Activated CD8-positive, alpha-beta memory T cell treated with anti-CD3 and anti-CD28 coated beads for 4 hours (primary cell): ENCODE results near the gene ETFA.

Experiments used
- DNase-seq, 2 donors: peaks; one replicate each; pipeline ENCODE4 v3.0.0-alpha.2; 2020; ENCODE audit warnings: low read depth in 2 of 2

Gene ETFA

DNA sequence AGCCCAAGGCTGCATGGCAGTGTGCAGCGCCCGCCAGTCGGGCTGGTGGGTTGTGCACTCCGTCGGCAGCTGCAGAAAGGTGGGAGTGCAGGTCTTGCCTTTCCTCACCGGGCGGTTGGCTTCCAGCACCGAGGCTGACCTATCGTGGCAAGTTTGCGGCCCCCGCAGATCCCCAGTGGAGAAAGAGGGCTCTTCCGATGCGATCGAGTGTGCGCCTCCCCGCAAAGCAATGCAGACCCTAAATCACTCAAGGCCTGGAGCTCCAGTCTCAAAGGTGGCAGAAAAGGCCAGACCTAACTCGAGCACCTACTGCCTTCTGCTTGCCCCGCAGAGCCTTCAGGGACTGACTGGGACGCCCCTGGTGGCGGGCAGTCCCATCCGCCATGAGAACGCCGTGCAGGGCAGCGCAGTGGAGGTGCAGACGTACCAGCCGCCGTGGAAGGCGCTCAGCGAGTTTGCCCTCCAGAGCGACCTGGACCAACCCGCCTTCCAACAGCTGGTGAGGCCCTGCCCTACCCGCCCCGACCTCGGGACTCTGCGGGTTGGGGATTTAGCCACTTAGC lies 29.6 kb upstream of the ETFA start:
- DNase-seq: no peak

- DNase-seq: no peak
Observed at GRCh38 chr15:76340198-76340802, 29.0 kb upstream of the ETFA start.

DNA sequence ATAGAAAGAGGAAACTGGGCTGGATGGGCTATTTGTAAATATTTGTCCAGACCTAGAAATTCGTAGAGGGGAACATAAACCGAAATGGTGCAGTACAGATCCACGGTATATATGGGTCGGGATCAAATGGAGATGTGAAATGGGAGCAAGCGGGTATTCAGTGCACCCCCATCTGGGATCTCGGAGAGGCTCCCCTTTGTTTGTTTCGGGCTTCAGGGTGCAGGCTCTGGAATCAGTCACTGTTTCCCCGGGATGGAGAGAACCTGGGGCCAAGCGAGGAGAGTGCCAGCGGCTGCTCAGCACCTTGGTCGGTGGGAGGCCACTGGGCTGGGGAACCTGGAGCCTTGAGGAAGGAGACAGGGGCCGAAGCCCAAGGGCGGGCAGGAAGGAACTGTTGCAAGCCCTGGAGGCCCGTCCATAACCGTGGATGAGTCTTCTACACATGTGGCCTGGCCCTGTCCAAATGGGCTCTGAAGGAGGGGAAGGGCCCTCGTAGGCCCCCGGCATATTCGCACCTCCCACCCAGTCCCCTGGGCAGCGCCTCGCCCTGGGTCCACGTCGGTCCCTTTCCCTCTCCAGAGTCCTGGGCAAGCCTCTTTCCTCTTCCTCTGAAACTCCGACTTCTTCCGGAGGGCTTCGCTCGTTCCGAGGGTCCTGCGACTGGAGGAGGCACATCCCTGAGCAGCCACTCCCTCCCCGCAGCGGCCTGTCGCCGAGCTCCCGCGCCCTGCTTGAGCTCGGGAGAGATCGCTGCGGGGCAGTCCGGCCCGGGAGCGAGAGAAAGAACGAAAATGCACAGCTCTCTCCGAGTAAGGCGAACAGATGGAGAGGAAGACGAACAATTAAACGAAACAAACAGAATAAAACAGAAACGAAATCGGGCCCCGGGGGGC lies 28.3 kb upstream of the ETFA start:
- no peak for DNase-seq

GRCh38 chr15:76338486-76339304 lies 27.4 kb upstream of the ETFA start:
- no peak for DNase-seq

- DNase-seq: no peak
Observed at GRCh38 chr15:76337696-76338485, 26.6 kb upstream of the ETFA start.

DNA sequence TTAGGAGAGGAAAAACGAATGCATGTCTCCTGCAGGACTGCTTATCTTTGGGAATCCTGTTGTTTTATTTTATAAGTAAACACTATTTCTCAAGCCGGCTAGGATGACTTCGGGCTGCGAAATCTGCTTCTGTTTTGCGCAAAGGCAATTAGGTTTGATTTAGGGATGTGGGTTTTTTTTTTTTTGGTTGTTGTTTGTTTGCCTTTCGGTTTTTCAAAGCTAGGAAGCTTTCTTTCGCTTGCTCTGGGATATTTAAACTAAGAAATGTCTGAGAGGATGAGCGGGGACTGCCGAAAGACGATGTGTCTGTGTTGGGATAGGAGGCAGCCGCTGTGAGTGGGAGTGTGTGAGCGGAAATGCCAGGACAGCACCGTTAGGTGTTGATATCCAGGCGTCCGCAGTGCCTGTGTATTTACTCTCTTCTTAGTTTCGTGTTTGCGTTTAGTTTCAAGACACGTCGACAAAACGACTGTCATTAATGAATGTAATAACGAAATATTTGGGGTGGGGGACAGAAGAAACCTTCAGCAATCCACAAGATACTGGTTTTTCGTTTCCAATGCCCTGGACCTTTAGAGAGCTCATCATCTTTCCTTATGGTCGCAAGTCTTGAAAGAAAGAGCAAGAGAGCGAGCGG lies 25.9 kb upstream of the ETFA start:
- DNase-seq: no peak

DNA sequence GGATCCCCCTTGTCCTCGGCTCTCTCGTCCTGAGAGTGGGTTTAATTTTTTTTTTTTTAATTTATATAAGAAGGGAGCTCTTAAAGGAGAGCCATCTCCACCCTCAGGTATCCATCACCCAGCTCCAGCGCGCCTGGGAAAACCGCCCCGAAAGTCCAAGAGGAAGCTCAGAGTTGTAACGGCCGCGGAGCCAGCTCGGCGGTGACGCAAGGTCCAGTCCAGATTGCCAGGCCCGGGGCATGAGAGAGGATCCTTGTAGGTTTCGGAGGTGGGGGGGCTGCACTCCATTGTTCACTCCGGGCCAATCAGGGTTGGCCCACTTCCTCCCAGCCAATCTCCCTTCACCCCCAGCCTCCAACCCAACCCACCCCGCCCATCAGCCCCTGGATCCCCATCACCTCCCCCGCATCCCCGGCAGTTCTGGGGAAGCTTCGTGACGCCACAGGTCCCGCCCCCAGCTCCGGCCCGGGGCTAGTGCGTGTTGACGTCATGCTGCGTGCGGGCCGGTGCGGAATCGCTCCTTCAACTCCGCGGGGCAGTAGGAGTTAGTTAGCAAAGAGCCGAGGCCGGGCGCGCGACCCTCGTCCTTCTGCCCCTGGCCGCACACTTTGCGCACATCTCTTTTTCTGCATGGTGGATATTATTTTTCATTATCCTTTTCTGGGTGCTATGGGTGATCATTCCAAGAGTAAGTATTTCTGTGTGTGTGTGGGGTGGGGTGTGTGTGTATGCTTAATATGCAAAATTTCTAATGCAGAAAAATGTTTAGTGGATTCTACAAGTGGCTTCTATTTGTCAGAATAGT lies 25.2 kb upstream of the ETFA start, which contains the start of gene ISL2:
Gene ISL2 (plus strand): TSS at position 520 of the 805 bp plus-strand sequence. CDS start 111 bp downstream, at position 631.
- DNase-seq: peak in 1 of 2 donors; percentile 47

DNA sequence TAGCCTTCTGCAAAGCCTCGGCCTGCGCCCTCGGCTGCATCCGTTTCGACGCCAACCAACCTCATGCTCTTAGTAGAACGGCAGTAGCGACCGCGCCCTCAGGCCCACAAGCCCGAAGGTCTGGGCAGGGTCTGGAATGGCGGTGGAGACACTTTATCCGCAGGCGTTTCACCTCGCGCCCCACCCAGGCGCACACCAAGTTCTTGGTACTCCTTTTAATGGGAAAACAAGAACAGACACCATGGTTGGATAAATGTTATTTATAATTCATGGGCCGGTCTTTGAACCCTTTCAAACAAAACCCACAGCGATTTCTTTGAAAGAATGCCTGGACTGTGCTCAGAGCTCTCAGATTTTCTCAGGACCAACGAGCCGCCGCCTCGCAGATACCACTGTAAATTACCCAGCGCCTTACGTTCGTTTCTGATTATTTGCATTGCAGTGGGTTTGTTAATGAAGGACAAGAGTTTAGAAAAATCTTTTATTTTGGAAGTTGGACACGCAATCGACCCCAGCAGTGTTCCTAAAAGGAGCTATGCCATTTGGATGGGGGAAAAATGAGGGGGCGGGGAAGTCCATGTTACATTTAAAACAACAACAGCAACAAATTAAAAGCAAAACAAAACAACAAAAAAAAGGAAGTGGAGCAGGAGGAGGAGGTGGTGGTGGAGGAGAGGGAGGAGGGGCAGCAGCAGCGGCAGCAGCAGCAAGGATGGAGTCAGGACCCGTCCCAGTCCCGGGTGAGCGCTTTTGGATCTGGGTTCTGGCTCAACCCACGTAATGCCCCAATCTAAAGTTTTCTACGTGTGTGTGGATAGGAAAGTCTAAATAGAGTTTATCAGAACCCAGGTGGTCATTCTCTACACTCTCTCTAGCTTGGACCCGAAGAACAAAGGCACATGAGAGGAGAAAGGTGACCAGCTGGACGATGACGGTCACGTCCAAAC lies 24.3 kb upstream of the ETFA start:
- no peak for DNase-seq

GRCh38 chr15:76334438-76335306 lies 23.4 kb upstream of the ETFA start:
- DNase-seq: no peak

DNA sequence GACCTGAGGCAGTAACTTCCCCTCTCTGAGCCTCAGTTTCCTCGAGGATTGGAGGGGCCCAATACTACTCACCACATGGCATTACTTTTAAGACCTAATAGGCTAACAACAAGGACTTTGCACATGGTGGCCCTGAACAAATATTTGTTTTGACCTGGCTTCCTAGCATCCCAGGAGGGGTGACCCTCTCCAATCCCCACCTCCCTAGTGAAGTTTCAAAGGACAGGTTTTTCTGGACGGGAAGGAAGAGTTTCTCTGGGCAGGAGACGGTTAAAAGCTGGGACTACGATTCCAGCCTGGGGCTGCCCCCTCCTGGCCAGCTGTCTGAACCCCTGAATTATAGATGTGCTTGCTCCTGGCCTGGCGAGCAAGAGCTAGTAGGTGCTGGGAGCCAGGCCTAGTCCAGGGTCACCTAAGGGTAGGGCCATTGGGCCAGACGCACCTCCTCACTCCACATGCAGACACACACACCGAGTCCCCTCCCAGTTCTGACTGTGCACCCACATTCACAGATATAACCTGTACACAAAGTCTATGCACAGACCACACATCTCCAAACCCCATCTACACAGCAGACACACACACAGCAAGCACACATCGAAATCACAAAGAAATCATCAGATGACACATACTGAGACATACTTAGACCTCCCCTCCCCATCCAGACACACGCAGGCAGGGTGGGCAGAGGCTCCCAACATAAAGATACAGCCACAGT lies 22.6 kb upstream of the ETFA start:
- DNase-seq: no peak

DNA sequence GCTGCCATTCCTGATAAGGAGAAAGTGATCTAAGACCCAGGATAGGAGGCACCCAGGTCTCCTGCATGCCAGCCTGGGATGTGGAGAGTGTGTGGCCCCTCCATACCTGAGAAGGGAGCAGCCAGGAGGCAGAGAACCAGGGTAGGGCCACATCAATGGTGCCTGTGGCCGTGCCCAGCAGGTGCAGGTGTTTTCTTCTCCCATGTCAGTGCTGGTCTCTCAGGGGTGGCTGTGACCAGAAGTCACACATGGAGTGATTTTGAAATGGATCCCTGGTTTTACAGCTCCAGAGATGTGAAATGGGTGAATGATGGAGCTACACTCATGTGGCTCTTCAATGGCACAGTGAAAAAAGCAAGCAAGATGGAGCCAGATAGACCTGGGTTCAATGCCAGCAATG lies 22.0 kb upstream of the ETFA start:
- DNase-seq: no peak

GRCh38 chr15:76332796-76333195 lies 21.5 kb upstream of the ETFA start:
- no peak for DNase-seq

- no peak for DNase-seq
Observed at GRCh38 chr15:76330080-76330680, 18.9 kb upstream of the ETFA start.

DNA sequence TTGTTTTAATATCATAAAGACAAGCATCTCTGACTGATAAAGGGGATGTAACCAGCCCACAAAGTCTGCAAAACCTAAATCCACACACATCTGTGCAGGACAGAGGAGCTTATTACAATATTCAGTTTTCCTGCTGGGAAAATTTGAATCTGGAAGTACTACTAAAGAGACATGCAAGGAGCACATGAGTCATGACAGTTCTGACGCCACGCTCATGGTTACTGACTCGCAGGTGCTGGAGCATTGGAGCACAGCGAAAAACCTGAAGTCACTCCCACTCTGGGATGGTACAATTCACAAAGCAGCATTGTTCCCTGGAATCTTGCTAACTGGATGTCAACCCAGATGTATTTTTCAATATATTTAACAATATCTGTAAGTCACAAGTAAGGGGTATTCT lies 17.7 kb upstream of the ETFA start:
- no peak for DNase-seq

DNA sequence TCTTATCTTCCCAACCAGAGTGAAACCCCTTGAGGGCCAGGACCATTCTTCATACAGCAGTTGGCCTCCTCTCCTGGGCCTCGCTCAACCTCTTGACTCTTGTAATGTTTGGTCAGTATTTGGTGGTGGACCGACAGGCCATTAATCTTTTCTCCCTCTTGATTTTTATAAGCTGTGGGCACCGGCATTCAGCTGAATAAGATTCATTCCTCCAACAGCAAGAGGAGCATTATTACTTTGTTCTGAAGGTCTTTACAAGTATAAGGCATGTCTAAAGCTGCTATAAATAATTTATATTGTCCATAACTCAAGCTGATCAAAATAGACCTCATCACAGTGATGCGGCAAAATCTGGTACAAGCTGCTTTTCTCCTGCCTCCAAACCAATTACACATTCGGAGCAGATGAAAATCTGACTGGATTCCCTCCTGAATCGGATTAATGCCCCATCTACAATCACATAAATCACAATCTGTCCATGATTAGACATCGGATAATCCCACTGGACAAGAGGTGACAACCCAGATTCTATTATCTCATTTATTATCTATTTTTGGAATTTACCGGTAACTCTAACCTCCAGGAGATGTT lies 16.9 kb upstream of the ETFA start:
- no peak for DNase-seq
